Muscle of back (tissue), 11 donors: Measurements from ENCODE around the gene STK24. TPM values are rescaled to one million over a fixed set of nuclear protein-coding genes. Genes with fewer than 3 reads are reported as not detected.
"Not testable (repeated sequence)": the region's sequence is repeated elsewhere in the genome, so short reads cannot be mapped to it uniquely, and the experiment has no call there.

Source experiments
- DNase-seq, 3 donors: peaks; one replicate each; pipeline versions ENCODE4 v3.0.0 to v3.0.0-alpha.2; 2013
- polyA plus RNA-seq, 10 donors: library from polyadenylated mRNA; unstranded; fragments of 120-200 nt; gene quantifications; one replicate each; pipeline ENCODE4 v1.2.1, GENCODE V29; 2013; ENCODE audit not compliant: insufficient read length in 10 of 10

The STK24 gene
- polyA plus RNA-seq, 10 donors = 39.5 to 53.2 (median 44.8) TPM

GRCh38 chr13:98438246-98439125, 138.4 kb downstream of the STK24 start:
- no peak for DNase-seq

- DNase-seq = no peak
These were observed 140.5 kb downstream of the STK24 start for GRCh38 chr13:98436233-98436910.

GRCh38 chr13:98435376-98435775, 141.5 kb downstream of the STK24 start:
- DNase-seq = no peak

- DNase-seq = no peak
These were observed 142.8 kb downstream of the STK24 start for GRCh38 chr13:98434060-98434459.

GRCh38 chr13:98433654-98434053, 143.3 kb downstream of the STK24 start:
- no peak for DNase-seq

GRCh38 chr13:98432638-98433037, 144.3 kb downstream of the STK24 start:
- no peak for DNase-seq

GRCh38 chr13:98429977-98430736, 146.8 kb downstream of the STK24 start:
- DNase-seq = no peak

- DNase-seq = no peak
These were observed 147.4 kb downstream of the STK24 start for GRCh38 chr13:98429531-98429930.

- DNase-seq = no peak
These were observed 147.8 kb downstream of the STK24 start for GRCh38 chr13:98429081-98429480.

- DNase-seq = no peak
These were observed 148.5 kb downstream of the STK24 start for GRCh38 chr13:98428256-98428966.

GRCh38 chr13:98427331-98427995, 149.4 kb downstream of the STK24 start:
- DNase-seq = no peak

- no peak for DNase-seq
These were observed 153.5 kb downstream of the STK24 start for GRCh38 chr13:98423417-98423816.

GRCh38 chr13:98422046-98422445, 154.9 kb downstream of the STK24 start:
- DNase-seq = no peak

- no peak for DNase-seq
These were observed 156.2 kb downstream of the STK24 start for GRCh38 chr13:98420554-98421175.

- DNase-seq = no peak
These were observed 156.9 kb downstream of the STK24 start for GRCh38 chr13:98419786-98420553.

- no peak for DNase-seq
These were observed 160.5 kb downstream of the STK24 start for GRCh38 chr13:98416408-98416807.

GRCh38 chr13:98415326-98416070, 161.4 kb downstream of the STK24 start:
- DNase-seq = no peak

- no peak for DNase-seq
These were observed 163.1 kb downstream of the STK24 start for GRCh38 chr13:98413796-98414195.

GRCh38 chr13:98413278-98413677, 163.6 kb downstream of the STK24 start:
- not testable (repeated sequence) for DNase-seq
